BJ (cell line): ENCODE results near the gene ZNF775. TPM values are rescaled to one million over a fixed set of nuclear protein-coding genes. Genes with fewer than 3 reads are reported as not detected.

Source experiments
- CTCF ChIA-PET: fragments of 350-600 bp; formaldehyde crosslinking; extraction: SDS; loops from one replicate; lab custom pipeline; 2021; ENCODE audit warnings: antibody characterized with exemption, inconsistent platforms; lab: Yijun Ruan, JAX
- POLR2A ChIA-PET: fragments of 300-600 bp; sonication (Branson Sonifier 250); formaldehyde crosslinking; extraction: SDS; loops from one replicate; lab custom pipeline; 2021; ENCODE audit warnings: antibody characterized with exemption; lab: Charles Lee
- DNase-seq: peaks from one replicate; pipeline ENCODE4 v3.0.0-alpha.2; 2011; ENCODE audit warnings: low read depth
- H3K27me3 ChIP-seq: 2 replicates; pipeline ENCODE4 v1.6.0; 2011; ENCODE audit warnings: low read length; ENCODE audit not compliant: control insufficient read depth, insufficient read depth
- H3K36me3 ChIP-seq: 2 replicates; pipeline ENCODE4 v1.5.1; 2011; ENCODE audit warnings: low read length; ENCODE audit not compliant: control insufficient read depth, insufficient read depth
- H3K4me3 ChIP-seq: 2 replicates; pipeline ENCODE4 v1.5.1; 2011; ENCODE audit warnings: low read depth, mild to moderate bottlenecking, control low read depth, low read length
- polyA plus RNA-seq: library from polyadenylated mRNA; depleted of rRNA; stranded (reverse); fragments of >200 nt; gene quantifications from 2 replicates; pipeline ENCODE4 v1.2.3, GENCODE V29; 2011
- TF ChIP-seq, protein P1 (sequence below): IDR thresholded peaks from 2 replicates; pipeline ENCODE4 v1.5.1; 2011; ENCODE audit warnings: low read depth, mild to moderate bottlenecking, control low read depth, inconsistent platforms, low read length, moderate library complexity; ENCODE audit not compliant: insufficient read depth

ZNF775 gene
- polyA plus RNA-seq, 1 experiment = 2.1 TPM

GRCh38 chr7:150370612-150371071, 8.5 kb upstream of the ZNF775 start:
- POLR2A ChIA-PET = interaction anchor here (0.9 kb wide), 1 partner anchor 15 kb away, joined by 3 read pairs; no protein-coding TSS in a partner anchor
- peaks cover 27% of the 10 kb centered on the region for H3K36me3 ChIP-seq
- no peaks in the 10 kb centered on the region for H3K27me3 ChIP-seq
- no peak for DNase-seq
- CTCF ChIA-PET = interaction anchor here (0.7 to 3.3 kb wide), 3 partner anchors 12 to 516 kb away, joined by 3 to 10 read pairs (median 3); no protein-coding TSS in a partner anchor
- TF ChIP-seq, protein P1, sequence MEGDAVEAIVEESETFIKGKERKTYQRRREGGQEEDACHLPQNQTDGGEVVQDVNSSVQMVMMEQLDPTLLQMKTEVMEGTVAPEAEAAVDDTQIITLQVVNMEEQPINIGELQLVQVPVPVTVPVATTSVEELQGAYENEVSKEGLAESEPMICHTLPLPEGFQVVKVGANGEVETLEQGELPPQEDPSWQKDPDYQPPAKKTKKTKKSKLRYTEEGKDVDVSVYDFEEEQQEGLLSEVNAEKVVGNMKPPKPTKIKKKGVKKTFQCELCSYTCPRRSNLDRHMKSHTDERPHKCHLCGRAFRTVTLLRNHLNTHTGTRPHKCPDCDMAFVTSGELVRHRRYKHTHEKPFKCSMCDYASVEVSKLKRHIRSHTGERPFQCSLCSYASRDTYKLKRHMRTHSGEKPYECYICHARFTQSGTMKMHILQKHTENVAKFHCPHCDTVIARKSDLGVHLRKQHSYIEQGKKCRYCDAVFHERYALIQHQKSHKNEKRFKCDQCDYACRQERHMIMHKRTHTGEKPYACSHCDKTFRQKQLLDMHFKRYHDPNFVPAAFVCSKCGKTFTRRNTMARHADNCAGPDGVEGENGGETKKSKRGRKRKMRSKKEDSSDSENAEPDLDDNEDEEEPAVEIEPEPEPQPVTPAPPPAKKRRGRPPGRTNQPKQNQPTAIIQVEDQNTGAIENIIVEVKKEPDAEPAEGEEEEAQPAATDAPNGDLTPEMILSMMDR = no peak
- H3K4me3 ChIP-seq = no peak overlapping the region

DNA sequence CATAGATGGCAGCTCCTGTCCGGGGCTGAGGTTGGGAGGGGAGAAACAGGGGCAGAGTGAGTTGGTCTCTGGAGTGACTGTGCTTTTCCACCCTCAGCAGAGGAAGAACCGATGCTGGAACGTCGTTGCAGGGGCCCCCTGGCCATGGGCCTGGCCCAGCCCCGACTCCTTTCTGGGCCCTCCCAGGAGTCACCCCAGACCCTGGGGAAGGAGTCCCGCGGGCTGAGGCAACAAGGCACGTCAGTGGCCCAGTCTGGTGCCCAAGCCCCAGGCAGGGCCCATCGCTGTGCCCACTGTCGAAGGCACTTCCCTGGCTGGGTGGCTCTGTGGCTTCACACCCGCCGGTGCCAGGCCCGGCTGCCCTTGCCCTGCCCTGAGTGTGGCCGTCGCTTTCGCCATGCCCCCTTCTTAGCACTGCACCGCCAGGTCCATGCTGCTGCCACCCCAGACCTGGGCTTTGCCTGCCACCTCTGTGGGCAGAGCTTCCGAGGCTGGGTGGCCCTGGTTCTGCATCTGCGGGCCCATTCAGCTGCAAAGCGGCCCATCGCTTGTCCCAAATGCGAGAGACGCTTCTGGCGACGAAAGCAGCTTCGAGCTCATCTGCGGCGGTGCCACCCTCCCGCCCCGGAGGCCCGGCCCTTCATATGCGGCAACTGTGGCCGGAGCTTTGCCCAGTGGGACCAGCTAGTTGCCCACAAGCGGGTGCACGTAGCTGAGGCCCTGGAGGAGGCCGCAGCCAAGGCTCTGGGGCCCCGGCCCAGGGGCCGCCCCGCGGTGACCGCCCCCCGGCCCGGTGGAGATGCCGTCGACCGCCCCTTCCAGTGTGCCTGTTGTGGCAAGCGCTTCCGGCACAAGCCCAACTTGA, 7.8 kb upstream of the ZNF775 start:
- peaks cover 27% of the 10 kb centered on the region for H3K36me3 ChIP-seq
- DNase-seq = no peak
- TF ChIP-seq, protein P1 = no peak
- ChIA-PET CTCF (interaction anchor here (0.7 to 3.3 kb wide), 2 partner anchors 51 to 517 kb away, joined by 3 to 10 read pairs; no protein-coding TSS in a partner anchor), POLR2A (interaction anchor here (0.9 kb wide), 1 partner anchor 14 kb away, joined by 3 read pairs; no protein-coding TSS in a partner anchor)
- H3K4me3 ChIP-seq = no peak overlapping the region
- H3K27me3 ChIP-seq = no peaks in the 10 kb centered on the region

DNA sequence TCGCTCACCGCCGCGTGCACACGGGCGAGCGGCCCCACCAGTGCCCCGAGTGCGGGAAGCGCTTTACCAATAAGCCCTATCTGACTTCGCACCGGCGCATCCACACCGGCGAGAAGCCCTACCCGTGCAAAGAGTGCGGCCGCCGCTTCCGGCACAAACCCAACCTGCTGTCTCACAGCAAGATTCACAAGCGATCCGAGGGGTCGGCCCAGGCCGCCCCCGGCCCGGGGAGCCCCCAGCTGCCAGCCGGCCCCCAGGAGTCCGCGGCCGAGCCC, 7.2 kb upstream of the ZNF775 start:
- CTCF ChIA-PET = no interaction called here
- H3K27me3 ChIP-seq = no peaks in the 10 kb centered on the region
- H3K36me3 ChIP-seq = peaks cover 27% of the 10 kb centered on the region
- DNase-seq = no peak
- POLR2A ChIA-PET = no interaction called here
- TF ChIP-seq, protein P1 = no peak
- H3K4me3 ChIP-seq = no peak overlapping the region

GRCh38 chr7:150372271-150373048, 6.7 kb upstream of the ZNF775 start:
- Histone ChIP-seq H3K36me3 (peaks cover 27% of the 10 kb centered on the region), H3K27me3 (no peaks in the 10 kb centered on the region), H3K4me3 (no peak overlapping the region)
- DNase-seq = no peak
- POLR2A ChIA-PET = no interaction called here
- CTCF ChIA-PET = interaction anchor here (0.6 kb wide), 1 partner anchor 14 kb away, joined by 4 read pairs; no protein-coding TSS in a partner anchor
- TF ChIP-seq, protein P1 = no peak
